SK-N-SH (cell line): ENCODE results near the gene TPM4. TPM values are rescaled to one million over a fixed set of nuclear protein-coding genes. Genes with fewer than 3 reads are reported as not detected.

Source experiments
- CTCF ChIA-PET: fragments of 300-600, 350-600 bp; formaldehyde crosslinking; extraction: SDS; loops from one replicate; lab custom pipeline; 2021; lab: Yijun Ruan, JAX
- POLR2A ChIA-PET: fragments of 350-600 bp; sonication (Branson Sonifier 250); formaldehyde crosslinking; extraction: SDS; loops from one replicate; lab custom pipeline; 2020; ENCODE audit warnings: antibody characterized with exemption, inconsistent platforms; lab: Yijun Ruan, JAX
- DNase-seq: peaks from one replicate; pipeline ENCODE4 v3.0.0; 2012
- H2AFZ ChIP-seq: fragments of 200-600 bp; sonication (generic); 2 replicates; pipeline ENCODE4 v1.8.1; 2016; ENCODE audit warnings: antibody characterized with exemption, mild to moderate bottlenecking, low read depth
- H3F3A ChIP-seq: fragments of 200-600 bp; sonication (generic); replicated peaks from 2 replicates; pipeline ENCODE3; 2016; ENCODE audit warnings: antibody characterized with exemption, mild to moderate bottlenecking; ENCODE audit not compliant: insufficient read depth
- H3K27ac ChIP-seq, 2 experiments: fragments of 200-500 bp in 1 of 2; fragments of 200-600 bp in 1 of 2; sonication (Bioruptor generic) in 1 of 2; sonication (generic), shearing (Covaris generic) in 1 of 2; 2 replicates each; pipeline versions ENCODE4 v1.5.1 to v1.6.1; 2014 to 2016; ENCODE audit warnings: low read depth in 2 of 2, inconsistent platforms in 1 of 2, low read length in 1 of 2, mild to moderate bottlenecking in 1 of 2, mixed read lengths in 1 of 2
- H3K27me3 ChIP-seq: fragments of 200-600 bp; sonication (generic), shearing (Covaris generic); 2 replicates; pipeline ENCODE4 v1.6.1; 2016; ENCODE audit warnings: mixed run types; ENCODE audit not compliant: insufficient read depth
- H3K36me3 ChIP-seq, 2 experiments: fragments of 200-500 bp in 1 of 2; fragments of 200-600 bp in 1 of 2; sonication (Bioruptor generic) in 1 of 2; sonication (generic) in 1 of 2; replicated peaks in 1 of 2; 2 replicates each; pipeline versions ENCODE3 to v1.5.1; 2014 to 2016; ENCODE audit warnings: low read length in 1 of 2, mild to moderate bottlenecking in 1 of 2; ENCODE audit not compliant: insufficient read depth in 2 of 2, control insufficient read depth in 1 of 2
- H3K4me1 ChIP-seq, 2 experiments: fragments of 200-500 bp in 1 of 2; fragments of 200-600 bp in 1 of 2; sonication (Bioruptor generic) in 1 of 2; sonication (generic), shearing (Covaris generic) in 1 of 2; 2 replicates each; pipeline versions ENCODE4 v1.5.1 to v1.6.1; 2014 to 2016; ENCODE audit warnings: low read depth in 1 of 2, low read length in 1 of 2, mixed run types in 1 of 2; ENCODE audit not compliant: insufficient read depth in 2 of 2, control insufficient read depth in 1 of 2
- H3K4me2 ChIP-seq: fragments of 200-600 bp; sonication (generic), shearing (Covaris generic); 2 replicates; pipeline ENCODE4 v1.6.1; 2017; ENCODE audit warnings: mixed run types
- H3K4me3 ChIP-seq, 2 experiments: fragments of 200-500 bp in 1 of 2; fragments of 200-600 bp in 1 of 2; sonication (Bioruptor generic) in 1 of 2; sonication (generic), shearing (Covaris generic) in 1 of 2; 2 replicates each; pipeline versions ENCODE4 v1.5.1 to v1.8.1; 2014 to 2016; ENCODE audit warnings: low read depth in 2 of 2, inconsistent platforms in 1 of 2, low read length in 1 of 2, mild to moderate bottlenecking in 1 of 2, mixed read lengths in 1 of 2, moderate library complexity in 1 of 2
- H3K79me2 ChIP-seq: fragments of 200-600 bp; sonication (generic); 2 replicates; pipeline ENCODE4 v1.8.1; 2017; ENCODE audit warnings: mild to moderate bottlenecking; ENCODE audit not compliant: insufficient read depth
- H3K9ac ChIP-seq: fragments of 200-600 bp; sonication (generic); 2 replicates; pipeline ENCODE4 v1.6.1; 2017; ENCODE audit warnings: mixed run types
- H3K9me2 ChIP-seq: fragments of 200-600 bp; sonication (generic); 2 replicates; pipeline ENCODE4 v1.6.1; 2017; ENCODE audit warnings: mixed run types
- H3K9me3 ChIP-seq: fragments of 200-600 bp; sonication (generic); 2 replicates; pipeline ENCODE4 v1.6.1; 2017; ENCODE audit warnings: mixed run types, mild to moderate bottlenecking, moderate library complexity
- H4K20me1 ChIP-seq: fragments of 200-600 bp; sonication (generic); 2 replicates; pipeline ENCODE4 v1.6.1; 2017; ENCODE audit warnings: mild to moderate bottlenecking, mixed run types; ENCODE audit not compliant: insufficient read depth
- CHD2 ChIP-seq: fragments of 150-350 bp; IDR thresholded peaks from 2 replicates; pipeline ENCODE4 v1.6.1; 2018; ENCODE audit warnings: low read length; ENCODE audit not compliant: partially characterized antibody
- ELF1 ChIP-seq: IDR thresholded peaks from 2 replicates; pipeline ENCODE4 v1.4.0; 2012
- EP300 ChIP-seq, 2 experiments: IDR thresholded peaks; 2 replicates each; pipeline versions ENCODE4 v1.4.0 to v1.6.1; 2012; ENCODE audit warnings: borderline replicate concordance in 1 of 2, low read depth in 1 of 2, low read length in 1 of 2
- EZH2phosphoT487 ChIP-seq: fragments of 200-600 bp; sonication (generic); IDR thresholded peaks from 2 replicates; pipeline ENCODE4 v1.6.1; 2017; ENCODE audit warnings: low read depth, mixed run types, mild to moderate bottlenecking, antibody characterized with exemption, moderate library complexity, borderline replicate concordance
- FOSL2 ChIP-seq: IDR thresholded peaks from 2 replicates; pipeline ENCODE4 v1.4.0; 2012; ENCODE audit warnings: low read depth, mild to moderate bottlenecking, moderate library complexity, borderline replicate concordance
- FOXM1 ChIP-seq: IDR thresholded peaks from 2 replicates; pipeline ENCODE4 v1.4.0; 2012; ENCODE audit warnings: low read depth, mild to moderate bottlenecking
- GATA2 ChIP-seq: sonication (generic); formaldehyde crosslinking; IDR thresholded peaks from 2 replicates; pipeline ENCODE4 v1.5.0; 2020; ENCODE audit warnings: mild to moderate bottlenecking, missing genetic modification reagents
- MXI1 ChIP-seq: IDR thresholded peaks from 2 replicates; pipeline ENCODE4 v1.6.1; 2012; ENCODE audit warnings: mild to moderate bottlenecking, low read depth, low read length, improper control_type of control experiment
- NFIC ChIP-seq: IDR thresholded peaks from 2 replicates; pipeline ENCODE4 v1.4.0; 2012; ENCODE audit warnings: borderline replicate concordance
- RFX5 ChIP-seq: IDR thresholded peaks from 2 replicates; pipeline ENCODE4 v1.6.1; 2012; ENCODE audit warnings: mild to moderate bottlenecking, improper control_type of control experiment, low read length
- SIN3A ChIP-seq: IDR thresholded peaks from 2 replicates; pipeline ENCODE4 v1.6.1; 2012; ENCODE audit warnings: low read depth, mild to moderate bottlenecking, low read length, moderate library complexity, borderline replicate concordance
- TCF12 ChIP-seq: IDR thresholded peaks from 2 replicates; pipeline ENCODE4 v1.4.0; 2012
- YY1 ChIP-seq: IDR thresholded peaks from 2 replicates; pipeline ENCODE4 v1.4.0; 2012; ENCODE audit warnings: low read depth, mild to moderate bottlenecking
- WGBS: methylation state at CpG from one replicate; pipeline ENCODE4 v1.1.6; 2017; ENCODE audit warnings: low lambda C conversion rate; 5-methylcytosine and 5-hydroxymethylcytosine counted together
- polyA plus RNA-seq, 3 experiments: library from polyadenylated mRNA; depleted of rRNA; stranded (reverse); fragments of >200 nt; gene quantifications; 2 replicates each; pipeline ENCODE4 v1.2.3, GENCODE V29; 2012
- TF ChIP-seq, protein P1 (sequence below): IDR thresholded peaks from 2 replicates; pipeline ENCODE4 v1.6.1; 2012; ENCODE audit warnings: mild to moderate bottlenecking, low read depth, low read length, moderate library complexity
- TF ChIP-seq, protein P2 (sequence below): IDR thresholded peaks from 2 replicates; pipeline ENCODE4 v1.4.0; 2012; ENCODE audit warnings: low read depth
- TF ChIP-seq, protein P3 (sequence below): fragments of 150-350 bp; IDR thresholded peaks from 2 replicates; pipeline ENCODE4 v1.6.1; 2016; ENCODE audit warnings: mild to moderate bottlenecking, low read depth, low read length
- TF ChIP-seq, protein P4 (sequence below): fragments of 200-600 bp; sonication (generic); IDR thresholded peaks from 2 replicates; pipeline ENCODE4 v1.6.1; 2017; ENCODE audit warnings: antibody characterized with exemption, mild to moderate bottlenecking, moderate library complexity
- TF ChIP-seq, protein P5 (sequence below): IDR thresholded peaks from 2 replicates; pipeline ENCODE4 v1.4.0; 2012; ENCODE audit warnings: low read depth, borderline replicate concordance

The TPM4 gene
- polyA plus RNA-seq, 1 of the 3 experiments (the other 2 are of a cell fraction): 440 TPM

DNA sequence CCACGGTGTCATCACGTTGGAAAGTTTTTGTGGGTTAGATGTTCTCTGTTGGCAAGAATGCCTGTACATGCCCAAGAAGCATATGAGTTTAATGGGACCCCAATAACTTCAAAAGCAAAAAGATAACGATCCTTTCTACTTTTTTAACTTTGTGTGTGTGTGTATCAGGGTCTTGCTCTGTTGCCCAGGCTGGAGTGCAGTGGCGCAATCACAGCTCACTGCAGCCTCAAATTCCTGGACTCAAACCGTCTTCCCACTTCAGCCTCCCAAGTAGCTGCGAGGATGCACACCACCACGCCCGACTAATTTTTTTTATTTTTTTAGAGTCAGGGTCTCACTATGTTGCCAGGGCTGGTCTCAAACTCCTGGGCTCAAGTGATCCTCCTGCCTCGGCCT, 34.3 kb upstream of the TPM4 start (continued):
- TF ChIP-seq, protein P1, sequence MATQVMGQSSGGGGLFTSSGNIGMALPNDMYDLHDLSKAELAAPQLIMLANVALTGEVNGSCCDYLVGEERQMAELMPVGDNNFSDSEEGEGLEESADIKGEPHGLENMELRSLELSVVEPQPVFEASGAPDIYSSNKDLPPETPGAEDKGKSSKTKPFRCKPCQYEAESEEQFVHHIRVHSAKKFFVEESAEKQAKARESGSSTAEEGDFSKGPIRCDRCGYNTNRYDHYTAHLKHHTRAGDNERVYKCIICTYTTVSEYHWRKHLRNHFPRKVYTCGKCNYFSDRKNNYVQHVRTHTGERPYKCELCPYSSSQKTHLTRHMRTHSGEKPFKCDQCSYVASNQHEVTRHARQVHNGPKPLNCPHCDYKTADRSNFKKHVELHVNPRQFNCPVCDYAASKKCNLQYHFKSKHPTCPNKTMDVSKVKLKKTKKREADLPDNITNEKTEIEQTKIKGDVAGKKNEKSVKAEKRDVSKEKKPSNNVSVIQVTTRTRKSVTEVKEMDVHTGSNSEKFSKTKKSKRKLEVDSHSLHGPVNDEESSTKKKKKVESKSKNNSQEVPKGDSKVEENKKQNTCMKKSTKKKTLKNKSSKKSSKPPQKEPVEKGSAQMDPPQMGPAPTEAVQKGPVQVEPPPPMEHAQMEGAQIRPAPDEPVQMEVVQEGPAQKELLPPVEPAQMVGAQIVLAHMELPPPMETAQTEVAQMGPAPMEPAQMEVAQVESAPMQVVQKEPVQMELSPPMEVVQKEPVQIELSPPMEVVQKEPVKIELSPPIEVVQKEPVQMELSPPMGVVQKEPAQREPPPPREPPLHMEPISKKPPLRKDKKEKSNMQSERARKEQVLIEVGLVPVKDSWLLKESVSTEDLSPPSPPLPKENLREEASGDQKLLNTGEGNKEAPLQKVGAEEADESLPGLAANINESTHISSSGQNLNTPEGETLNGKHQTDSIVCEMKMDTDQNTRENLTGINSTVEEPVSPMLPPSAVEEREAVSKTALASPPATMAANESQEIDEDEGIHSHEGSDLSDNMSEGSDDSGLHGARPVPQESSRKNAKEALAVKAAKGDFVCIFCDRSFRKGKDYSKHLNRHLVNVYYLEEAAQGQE: no peak
- TF ChIP-seq FOSL2: no peak
- no peak for TF ChIP-seq YY1
- no peak for TF ChIP-seq TCF12
- TF ChIP-seq, protein P2, sequence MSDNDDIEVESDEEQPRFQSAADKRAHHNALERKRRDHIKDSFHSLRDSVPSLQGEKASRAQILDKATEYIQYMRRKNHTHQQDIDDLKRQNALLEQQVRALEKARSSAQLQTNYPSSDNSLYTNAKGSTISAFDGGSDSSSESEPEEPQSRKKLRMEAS: no peak
- TF ChIP-seq ELF1: no peak
- TF ChIP-seq, protein P3, sequence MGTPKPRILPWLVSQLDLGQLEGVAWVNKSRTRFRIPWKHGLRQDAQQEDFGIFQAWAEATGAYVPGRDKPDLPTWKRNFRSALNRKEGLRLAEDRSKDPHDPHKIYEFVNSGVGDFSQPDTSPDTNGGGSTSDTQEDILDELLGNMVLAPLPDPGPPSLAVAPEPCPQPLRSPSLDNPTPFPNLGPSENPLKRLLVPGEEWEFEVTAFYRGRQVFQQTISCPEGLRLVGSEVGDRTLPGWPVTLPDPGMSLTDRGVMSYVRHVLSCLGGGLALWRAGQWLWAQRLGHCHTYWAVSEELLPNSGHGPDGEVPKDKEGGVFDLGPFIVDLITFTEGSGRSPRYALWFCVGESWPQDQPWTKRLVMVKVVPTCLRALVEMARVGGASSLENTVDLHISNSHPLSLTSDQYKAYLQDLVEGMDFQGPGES: no peak
- TF ChIP-seq RFX5: no peak
- TF ChIP-seq CHD2: no peak
- no peak for TF ChIP-seq MXI1

DNA sequence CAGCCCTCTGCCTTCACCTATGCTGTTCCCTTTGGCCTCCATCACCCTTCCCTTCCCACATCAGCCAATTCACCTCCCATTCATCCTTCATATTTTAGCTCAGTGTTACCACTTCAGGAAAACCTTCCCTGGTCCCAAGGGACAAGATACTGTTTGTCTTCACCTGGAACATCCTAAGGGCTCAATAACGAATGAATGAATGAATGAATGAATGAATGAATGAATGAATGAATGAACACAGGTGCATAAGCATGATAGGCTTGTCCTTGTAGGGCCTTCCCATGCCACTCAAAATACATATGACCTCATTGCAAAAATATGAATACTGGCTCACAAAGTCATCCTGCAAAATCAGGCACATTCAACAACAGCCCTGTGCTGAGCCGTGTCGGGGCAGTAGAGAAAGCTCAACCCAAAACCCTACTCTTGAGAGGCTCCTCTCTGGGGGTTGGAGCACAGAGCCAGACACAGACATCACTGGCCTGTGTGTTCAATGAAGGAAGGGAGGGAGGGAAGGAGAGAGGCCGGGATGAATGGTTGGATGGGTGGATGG, 33.7 kb upstream of the TPM4 start:
- no peak overlapping the region for H3K4me2 ChIP-seq
- no peaks in the 10 kb centered on the region for H3K79me2 ChIP-seq
- H3K9me2 ChIP-seq: no peaks in the 10 kb centered on the region
- H3F3A ChIP-seq: no peaks in the 10 kb centered on the region
- ChIA-PET CTCF (interaction anchor here (0.9 to 3.7 kb wide), 15 partner anchors 10 to 488 kb away, joined by 3 to 59 read pairs (median 10); partner anchors contain the start of genes FAM32A, RAB8A and TPM4), POLR2A (no interaction called here)
- DNase-seq: peak; percentile 6
- no peaks in the 10 kb centered on the region; a peak in 1 of 4 replicates for H3K4me1 ChIP-seq
- H4K20me1 ChIP-seq: no peaks in the 10 kb centered on the region
- H3K36me3 ChIP-seq: no peaks in the 10 kb centered on the region
- H2AFZ ChIP-seq: no peak overlapping the region
- no peak overlapping the region for H3K27ac ChIP-seq
- no peak overlapping the region for H3K9ac ChIP-seq
- WGBS: 25% methylated on average over 4 of the region's 4 CpGs
- no peaks in the 10 kb centered on the region for H3K9me3 ChIP-seq
- no peak overlapping the region for H3K4me3 ChIP-seq
- H3K27me3 ChIP-seq: peaks cover 8% of the 10 kb centered on the region; the same call in 1 of the 2 replicates
- TF ChIP-seq, protein P4, sequence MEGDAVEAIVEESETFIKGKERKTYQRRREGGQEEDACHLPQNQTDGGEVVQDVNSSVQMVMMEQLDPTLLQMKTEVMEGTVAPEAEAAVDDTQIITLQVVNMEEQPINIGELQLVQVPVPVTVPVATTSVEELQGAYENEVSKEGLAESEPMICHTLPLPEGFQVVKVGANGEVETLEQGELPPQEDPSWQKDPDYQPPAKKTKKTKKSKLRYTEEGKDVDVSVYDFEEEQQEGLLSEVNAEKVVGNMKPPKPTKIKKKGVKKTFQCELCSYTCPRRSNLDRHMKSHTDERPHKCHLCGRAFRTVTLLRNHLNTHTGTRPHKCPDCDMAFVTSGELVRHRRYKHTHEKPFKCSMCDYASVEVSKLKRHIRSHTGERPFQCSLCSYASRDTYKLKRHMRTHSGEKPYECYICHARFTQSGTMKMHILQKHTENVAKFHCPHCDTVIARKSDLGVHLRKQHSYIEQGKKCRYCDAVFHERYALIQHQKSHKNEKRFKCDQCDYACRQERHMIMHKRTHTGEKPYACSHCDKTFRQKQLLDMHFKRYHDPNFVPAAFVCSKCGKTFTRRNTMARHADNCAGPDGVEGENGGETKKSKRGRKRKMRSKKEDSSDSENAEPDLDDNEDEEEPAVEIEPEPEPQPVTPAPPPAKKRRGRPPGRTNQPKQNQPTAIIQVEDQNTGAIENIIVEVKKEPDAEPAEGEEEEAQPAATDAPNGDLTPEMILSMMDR: no peak
- no peak for TF ChIP-seq FOXM1
- no peak for TF ChIP-seq RFX5
- no peak for TF ChIP-seq SIN3A
- TF ChIP-seq, protein P1: no peak
- TF ChIP-seq GATA2 (CRISPR knock-in tag): no peak
- TF ChIP-seq EP300 (IDR thresholded peaks at IDR 0.05; ENCODE audit: borderline replicate concordance in 1 of 2, low read depth in 1 of 2, low read length in 1 of 2): no peak
- TF ChIP-seq, protein P5, sequence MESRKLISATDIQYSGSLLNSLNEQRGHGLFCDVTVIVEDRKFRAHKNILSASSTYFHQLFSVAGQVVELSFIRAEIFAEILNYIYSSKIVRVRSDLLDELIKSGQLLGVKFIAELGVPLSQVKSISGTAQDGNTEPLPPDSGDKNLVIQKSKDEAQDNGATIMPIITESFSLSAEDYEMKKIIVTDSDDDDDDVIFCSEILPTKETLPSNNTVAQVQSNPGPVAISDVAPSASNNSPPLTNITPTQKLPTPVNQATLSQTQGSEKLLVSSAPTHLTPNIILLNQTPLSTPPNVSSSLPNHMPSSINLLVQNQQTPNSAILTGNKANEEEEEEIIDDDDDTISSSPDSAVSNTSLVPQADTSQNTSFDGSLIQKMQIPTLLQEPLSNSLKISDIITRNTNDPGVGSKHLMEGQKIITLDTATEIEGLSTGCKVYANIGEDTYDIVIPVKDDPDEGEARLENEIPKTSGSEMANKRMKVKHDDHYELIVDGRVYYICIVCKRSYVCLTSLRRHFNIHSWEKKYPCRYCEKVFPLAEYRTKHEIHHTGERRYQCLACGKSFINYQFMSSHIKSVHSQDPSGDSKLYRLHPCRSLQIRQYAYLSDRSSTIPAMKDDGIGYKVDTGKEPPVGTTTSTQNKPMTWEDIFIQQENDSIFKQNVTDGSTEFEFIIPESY: no peak
- no peak for TF ChIP-seq NFIC
- no peak for TF ChIP-seq EZH2phosphoT487
